Gastrocnemius medialis (tissue), 4 donors: ENCODE measurements around the gene MLPH. TPM values are rescaled to one million over a fixed set of nuclear protein-coding genes. Genes with fewer than 3 reads are reported as not detected.

Experiments
- ATAC-seq, 2 donors: fragments of 150-250 bp; one replicate each; pipeline ENCODE4 v1.9.1; 2016
- DNase-seq, 2 donors: peaks; one replicate each; pipeline ENCODE4 v3.0.0-alpha.2; 2019
- H3K27ac ChIP-seq, 4 donors: fragments of 200-600 bp; sonication (generic); 1 replicate in 1 of 4; 2 replicates in 3 of 4; pipeline ENCODE4 v1.5.1; 2016 to 2018; ENCODE audit warnings: mild to moderate bottlenecking in 2 of 4, moderate library complexity in 1 of 4
- H3K27me3 ChIP-seq, 3 donors: fragments of 200-600 bp; sonication (generic) in 2 of 3; 1 replicate in 1 of 3; 2 replicates in 2 of 3; pipeline versions ENCODE4 v1.5.1 to v1.6.0; 2016 to 2019; ENCODE audit warnings: mild to moderate bottlenecking in 1 of 3, moderate library complexity in 1 of 3
- H3K36me3 ChIP-seq, 2 donors: fragments of 200-600 bp; sonication (generic) in 1 of 2; one replicate each; pipeline ENCODE4 v1.5.1; 2017 to 2018
- H3K4me1 ChIP-seq, 2 donors: fragments of 200-600 bp; sonication (generic) in 1 of 2; one replicate each; pipeline ENCODE4 v1.5.1; 2016 to 2017; ENCODE audit warnings: mild to moderate bottlenecking in 2 of 2
- H3K4me3 ChIP-seq, 4 donors: fragments of 200-600 bp; sonication (generic) in 3 of 4; 1 replicate in 1 of 4; 2 replicates in 3 of 4; pipeline ENCODE4 v1.5.1; 2016 to 2019; ENCODE audit warnings: mild to moderate bottlenecking in 2 of 4
- H3K9me3 ChIP-seq, 3 donors: fragments of 200-600 bp; sonication (generic) in 2 of 3; 1 replicate in 1 of 3; 2 replicates in 2 of 3; pipeline ENCODE4 v1.5.1; 2016 to 2019
- CTCF ChIP-seq, 5 experiments: fragments of 450-650 bp in 3 of 5; fragments of 200-600 bp in 2 of 5; sonication (generic) in 2 of 5; IDR thresholded peaks in 4 of 5; conservative IDR thresholded peaks in 1 of 5; 1 replicate in 4 of 5; 2 replicates in 1 of 5; pipeline ENCODE4 v1.5.1; 2016 to 2019; ENCODE audit warnings: antibody characterized with exemption in 5 of 5, mild to moderate bottlenecking in 3 of 5, moderate library complexity in 3 of 5
- POLR2A ChIP-seq, 2 donors: fragments of 450-650 bp; IDR thresholded peaks; one replicate each; pipeline ENCODE4 v1.6.1; 2017; ENCODE audit warnings: antibody characterized with exemption in 2 of 2, mild to moderate bottlenecking in 2 of 2, moderate library complexity in 2 of 2
- in situ Hi-C, 4 donors: fragments of 200-750 bp; cut with MboI; loops; one replicate each; pipeline versions ENCODE4 v1.15.0 to v1.8.0; 2017; ENCODE audit warnings: low sequenced_read_pairs in 4 of 4
- intact Hi-C: fragments of 100-400 bp; cut with DNase I; formaldehyde crosslinking; loops from one replicate; pipeline ENCODE4 v1.15.1; 2023; ENCODE audit warnings: low total_unique reads
- total RNA-seq, 4 donors: library from RNA; depleted of rRNA; stranded (reverse); fragments of >200 nt; gene quantifications; one replicate each; pipeline versions ENCODE4 v1.1.0 to v1.2.3, GENCODE V29; 2016

The MLPH gene
- total RNA-seq, 4 donors from 2014 or later, result 6.5 to 8.7 (median 7.2) TPM

- no peak for ATAC-seq
- H3K4me3 ChIP-seq, result no peak within 1 kb of the TSS
- no peaks in the 10 kb centered on the region for H3K36me3 ChIP-seq
- intact Hi-C loops (no loop called here), in situ Hi-C loops (no loop called here)
- no peaks in the 10 kb centered on the region for H3K9me3 ChIP-seq
- peaks cover 2% of the 10 kb centered on the region in 2 donors for H3K4me1 ChIP-seq
- H3K27ac ChIP-seq, result no peak within 1 kb of the TSS
- H3K27me3 ChIP-seq, result peaks cover 0 to 5% (median 4%) of the 10 kb centered on the region in 3 donors
- TF ChIP-seq POLR2A (IDR thresholded peaks at IDR 0.05) (no peak), CTCF (IDR thresholded peaks at IDR 0.05 in 4 of 5, conservative IDR thresholded peaks at IDR 0.05 in 1 of 5) (no peak)
- no peak for DNase-seq
Measured at GRCh38 chr2:237566401-237567235, 79.6 kb downstream of the MLPH start, which contains the start of gene PRLH. Gene PRLH, plus strand, starts transcription at chr2:237566574. Its CDS starts 0 bp downstream, at chr2:237566574.

DNA sequence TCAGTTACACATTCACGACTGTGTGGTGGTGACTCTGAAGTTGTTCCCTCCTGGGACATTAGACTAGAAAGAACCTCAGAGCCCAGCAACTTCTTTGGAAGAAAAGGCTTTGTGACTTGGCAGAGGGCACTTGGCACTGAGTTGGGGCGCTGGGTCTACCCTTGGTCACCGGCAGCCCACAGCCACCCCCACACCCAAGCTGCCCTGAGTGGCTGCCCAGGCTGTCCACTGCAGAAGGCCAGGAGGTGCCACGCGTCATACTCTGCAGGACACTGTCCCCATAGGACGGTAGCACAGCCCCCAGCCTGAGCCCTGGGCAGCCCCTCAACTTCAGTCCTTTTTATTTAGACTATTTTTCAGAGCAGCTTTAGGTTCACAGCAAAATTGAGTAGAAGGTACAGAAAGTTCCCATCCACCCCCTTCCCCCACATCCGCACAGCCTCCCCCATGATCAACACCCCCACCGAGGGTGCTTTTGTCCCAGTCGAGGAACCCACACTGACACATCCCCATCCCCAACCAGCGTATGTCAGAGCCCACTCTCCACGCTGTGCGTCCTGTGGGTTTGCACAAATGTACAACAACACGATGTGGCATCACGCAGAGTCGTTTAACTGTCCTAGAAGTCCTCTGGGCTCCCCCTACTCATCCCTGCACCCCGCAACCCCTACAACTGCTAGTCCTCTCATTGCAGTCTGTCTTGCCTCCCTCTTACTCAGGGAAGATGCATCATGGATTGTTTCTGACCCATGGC, 80.4 kb downstream of the MLPH start:
- intact Hi-C loops, result no loop called here
- in situ Hi-C loops, result no loop called here

DNA sequence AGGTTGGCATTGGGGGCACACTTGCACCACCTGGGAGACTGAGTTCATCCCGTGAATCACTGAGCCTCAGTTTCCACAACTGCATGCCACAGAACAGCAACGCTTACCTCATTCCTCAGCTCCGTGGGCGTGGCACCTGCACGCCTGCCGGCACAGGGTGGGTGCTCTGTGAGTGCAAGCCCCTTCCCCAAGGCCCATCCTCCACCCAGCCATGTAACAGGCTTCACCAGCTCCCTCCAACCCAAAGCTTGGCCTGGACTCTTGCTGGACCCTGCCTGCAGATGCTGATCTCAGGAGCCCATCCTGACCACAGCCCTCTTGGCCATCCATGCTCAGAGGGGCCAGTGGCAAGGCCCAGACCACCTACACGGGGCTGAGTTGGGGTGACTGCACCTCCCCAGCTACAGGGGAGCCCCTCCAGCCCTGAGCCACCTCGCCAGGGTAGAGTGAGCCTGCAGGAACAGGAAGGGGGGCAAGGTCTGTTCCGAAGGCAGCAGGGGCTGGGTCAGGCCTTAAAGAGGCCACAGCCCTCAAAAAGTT, 81.1 kb downstream of the MLPH start:
- in situ Hi-C loops, result no loop called here

More for the DNA sequence above, 80.4 kb downstream of the MLPH start:
- Histone ChIP-seq H3K4me1 (peaks cover 9 to 11% of the 10 kb centered on the region in 2 donors), H3K27ac (no peak overlapping the region), H3K27me3 (peaks cover 0 to 5% (median 4%) of the 10 kb centered on the region in 3 donors), H3K9me3 (no peaks in the 10 kb centered on the region), H3K4me3 (no peak overlapping the region), H3K36me3 (no peaks in the 10 kb centered on the region)
- DNase-seq (no peak), ATAC-seq (no peak)
- TF ChIP-seq POLR2A (IDR thresholded peaks at IDR 0.05) (no peak), CTCF (IDR thresholded peaks at IDR 0.05 in 4 of 5, conservative IDR thresholded peaks at IDR 0.05 in 1 of 5) (no peak)

GRCh38 chr2:237569041-237569440, 82.0 kb downstream of the MLPH start:
- ATAC-seq, result no peak
- H3K9me3 ChIP-seq, result no peaks in the 10 kb centered on the region
- in situ Hi-C loops (no loop called here), intact Hi-C loops (no loop called here)
- H3K36me3 ChIP-seq, result no peaks in the 10 kb centered on the region
- DNase-seq, result no peak
- H3K27me3 ChIP-seq, result peaks cover 0 to 4% (median 1%) of the 10 kb centered on the region in 3 donors
- H3K4me3 ChIP-seq, result no peak overlapping the region
- TF ChIP-seq POLR2A (IDR thresholded peaks at IDR 0.05) (no peak), CTCF (IDR thresholded peaks at IDR 0.05 in 4 of 5, conservative IDR thresholded peaks at IDR 0.05 in 1 of 5) (no peak)
- peaks cover 13% of the 10 kb centered on the region in 2 donors for H3K4me1 ChIP-seq
- no peak overlapping the region for H3K27ac ChIP-seq

More for the DNA sequence above, 81.1 kb downstream of the MLPH start:
- H3K4me3 ChIP-seq, result no peak overlapping the region
- H3K27me3 ChIP-seq, result peaks cover 0 to 5% (median 4%) of the 10 kb centered on the region in 3 donors
- no peaks in the 10 kb centered on the region for H3K36me3 ChIP-seq
- TF ChIP-seq POLR2A (IDR thresholded peaks at IDR 0.05), result no peak
- no peak for TF ChIP-seq CTCF (IDR thresholded peaks at IDR 0.05 in 4 of 5, conservative IDR thresholded peaks at IDR 0.05 in 1 of 5)
- no peaks in the 10 kb centered on the region for H3K9me3 ChIP-seq
- H3K4me1 ChIP-seq, result peaks cover 13% of the 10 kb centered on the region in 2 donors
- intact Hi-C loops, result no loop called here
- ATAC-seq (no peak), DNase-seq (no peak)
- H3K27ac ChIP-seq, result no peak overlapping the region
